ENCODE data around the gene BCAS3.
"Not testable (repeated sequence)": the region's sequence is repeated elsewhere in the genome, so short reads cannot be mapped to it uniquely, and the experiment has no call there.

BCAS3 gene

DNA sequence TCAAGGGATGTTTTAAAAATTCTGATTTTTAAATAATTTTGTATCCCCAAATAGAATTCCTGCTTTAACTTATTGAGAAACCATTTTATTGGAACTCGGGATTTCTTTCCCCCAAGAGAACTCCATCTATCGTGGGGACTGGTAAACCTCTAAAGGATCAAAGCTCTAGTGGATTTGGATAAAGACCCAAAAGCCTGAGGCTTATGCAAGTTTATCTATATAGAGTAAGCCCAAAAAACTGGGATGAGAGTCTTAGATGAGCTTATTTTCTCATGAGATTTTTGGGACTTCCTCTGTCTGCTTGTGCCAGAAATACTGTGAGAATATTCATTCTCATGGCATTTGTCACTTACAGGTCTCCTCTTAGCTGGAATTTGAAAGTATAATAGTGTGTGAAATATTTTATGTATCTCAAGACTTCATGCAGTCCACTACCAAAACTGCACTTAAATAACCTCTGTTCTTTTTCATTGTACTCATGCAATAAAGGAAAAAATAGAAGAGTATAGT, 333.1 kb downstream of the BCAS3 start:
- DNase-seq, result no peak

DNA sequence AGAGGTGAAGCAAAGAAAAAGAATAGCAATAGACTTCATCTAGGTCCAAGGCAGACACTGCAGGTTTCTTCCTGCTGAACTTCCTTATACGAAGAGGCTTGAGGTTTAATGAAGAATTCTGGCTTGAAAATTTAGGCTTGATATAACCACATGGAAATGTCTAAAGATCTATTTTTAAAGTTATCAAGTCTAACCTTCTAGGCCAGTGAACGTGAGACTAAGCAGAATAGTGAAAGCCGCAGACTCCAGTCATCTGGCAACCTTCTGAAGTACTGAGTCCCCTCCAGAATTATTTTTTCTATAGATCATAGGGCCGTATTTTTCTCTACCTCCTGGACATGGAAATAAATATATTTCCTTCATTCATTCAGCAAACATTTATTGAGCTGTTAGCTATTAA, 333.6 kb downstream of the BCAS3 start:
- no peak for DNase-seq

DNA sequence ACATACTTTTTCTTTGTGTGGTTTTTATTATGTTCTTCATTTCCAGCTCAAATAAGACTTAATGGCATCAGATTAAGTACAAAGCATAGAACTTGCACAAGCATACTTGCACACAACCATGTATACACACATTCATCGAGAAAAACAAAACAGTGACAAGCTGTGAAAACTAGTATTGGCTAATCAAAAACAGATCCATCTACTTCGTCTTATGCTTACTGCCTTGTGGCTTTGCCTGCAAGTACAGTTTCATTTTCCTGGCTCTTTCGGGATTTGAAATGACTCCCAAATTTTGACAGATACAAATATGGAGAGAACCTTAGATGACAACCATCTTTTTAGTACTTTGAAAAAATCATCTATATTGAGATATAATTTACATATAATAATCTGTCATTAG, 338.3 kb downstream of the BCAS3 start:
- DNase-seq, result no peak

GRCh38 chr17:61017317-61018006, 339.8 kb downstream of the BCAS3 start:
- DNase-seq, result no peak

GRCh38 chr17:61018938-61019337, 341.3 kb downstream of the BCAS3 start:
- DNase-seq, result no peak

- DNase-seq, result no peak
These were observed 346.3 kb downstream of the BCAS3 start for GRCh38 chr17:61023996-61024395.

DNA sequence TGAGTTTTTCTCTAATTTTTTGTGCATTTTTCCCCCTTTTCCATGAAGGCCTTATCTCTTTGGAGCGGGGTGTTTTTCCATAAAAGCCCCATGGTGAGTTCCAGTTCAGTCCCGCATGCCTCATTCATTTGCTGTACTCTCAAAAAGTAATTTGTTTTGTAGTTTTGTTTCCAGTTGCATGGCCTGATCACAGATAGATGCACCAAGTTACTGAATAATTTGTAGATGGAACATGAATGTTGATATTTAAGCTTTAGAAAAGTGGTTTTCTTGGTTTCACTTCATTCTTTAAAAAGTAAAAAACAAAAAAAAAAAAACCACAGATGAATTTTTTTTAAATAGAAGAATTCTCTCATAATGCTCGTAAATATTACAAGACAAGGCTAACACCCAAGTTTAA, 349.2 kb downstream of the BCAS3 start:
- no peak for DNase-seq

DNA sequence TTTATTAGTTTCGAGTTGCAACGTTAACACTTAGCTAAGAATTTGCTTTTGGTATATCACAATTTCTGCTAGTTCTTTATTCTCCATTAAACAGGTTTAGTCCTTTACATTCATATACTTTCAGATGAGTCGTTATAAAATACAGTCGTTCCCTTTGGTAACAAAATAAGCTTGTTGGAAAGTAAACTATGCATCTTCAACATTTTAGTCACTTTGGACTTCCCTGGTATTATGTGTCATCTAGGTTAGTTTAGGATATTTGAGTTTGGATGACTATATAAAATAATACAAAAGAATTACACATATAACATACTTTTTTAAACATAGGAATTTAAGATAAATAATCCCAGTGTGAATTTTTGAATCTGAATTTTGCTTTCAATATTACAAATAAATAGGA, 351.5 kb downstream of the BCAS3 start:
- no peak for DNase-seq

- no peak for DNase-seq
These were observed 363.0 kb downstream of the BCAS3 start for GRCh38 chr17:61040666-61041065.

GRCh38 chr17:61042348-61042747, 364.7 kb downstream of the BCAS3 start:
- DNase-seq, result not testable (repeated sequence)

- no peak for DNase-seq
These were observed 369.9 kb downstream of the BCAS3 start for GRCh38 chr17:61047515-61047914.

DNA sequence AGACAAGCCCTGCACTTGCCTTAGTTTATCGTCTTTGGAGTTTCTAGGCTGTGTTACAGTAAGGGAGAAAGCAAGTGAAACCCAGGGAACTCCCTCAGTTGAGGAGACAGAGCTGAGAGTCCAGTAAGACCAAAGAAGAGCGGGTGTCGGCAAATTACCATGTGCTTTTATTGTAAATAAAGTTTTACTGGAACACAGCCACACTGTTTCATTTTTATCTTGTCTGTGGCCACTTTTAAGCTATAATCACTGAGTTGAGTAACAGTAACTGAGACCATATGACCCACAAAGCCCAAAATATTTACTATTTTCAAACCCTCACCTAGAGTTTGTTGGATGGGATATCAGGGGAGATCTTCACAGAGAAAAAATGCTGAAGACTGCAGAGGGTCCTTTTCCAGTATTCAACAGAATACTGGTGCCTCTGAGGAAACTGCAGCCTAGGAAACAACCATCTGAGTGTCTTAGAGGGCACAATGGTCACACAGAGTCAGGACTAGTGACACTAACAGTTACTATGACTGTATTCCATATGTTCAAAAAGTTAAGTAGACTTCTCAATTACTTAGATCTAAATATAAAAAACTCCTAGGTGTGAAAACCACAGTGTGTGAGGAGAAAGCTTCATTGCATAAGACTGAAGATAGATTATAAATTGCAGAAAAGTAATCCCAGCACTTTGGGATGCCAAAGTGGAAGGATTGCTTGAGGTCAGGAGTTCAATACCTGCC, 370.9 kb downstream of the BCAS3 start:
- DNase-seq, result no peak

GRCh38 chr17:61053469-61053868, 375.8 kb downstream of the BCAS3 start:
- no peak for DNase-seq

DNA sequence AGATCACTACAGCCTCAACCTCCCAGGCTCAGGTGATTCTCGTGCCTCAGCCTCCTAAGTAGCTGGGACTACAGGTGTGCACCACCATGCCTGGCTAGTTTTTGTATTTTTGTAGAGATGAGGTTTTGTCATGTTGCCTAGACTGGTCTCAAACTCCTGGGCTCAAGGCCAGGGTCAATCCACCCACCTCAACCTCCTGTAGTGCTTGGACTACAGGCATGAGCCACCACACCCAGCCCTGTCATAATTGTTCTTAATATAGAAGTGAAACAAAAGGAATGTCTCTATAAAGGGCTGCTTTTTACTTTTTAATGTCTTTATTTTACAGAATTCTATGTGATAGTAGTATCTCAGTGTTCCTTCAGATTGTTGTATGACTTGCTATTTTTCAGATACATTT, 376.8 kb downstream of the BCAS3 start:
- DNase-seq, result no peak

DNA sequence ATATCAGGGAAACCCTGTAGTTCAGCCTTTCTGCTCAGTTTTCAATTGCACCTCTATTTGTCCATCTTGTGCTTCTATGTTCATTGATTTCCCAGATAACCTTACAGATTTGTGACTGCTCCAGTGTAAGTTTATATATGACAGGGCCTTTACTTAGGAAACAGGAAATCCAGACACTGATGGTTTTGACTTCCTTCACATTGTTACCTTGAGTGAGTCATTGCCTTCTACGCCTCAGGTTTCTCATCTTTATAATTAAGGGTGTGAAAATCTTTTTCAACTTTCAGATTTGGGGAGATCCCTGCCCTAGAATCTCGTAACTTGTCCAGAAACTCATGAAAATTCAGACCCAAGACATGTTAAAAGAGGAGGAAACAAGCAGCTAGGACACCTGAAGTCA, 379.6 kb downstream of the BCAS3 start:
- no peak for DNase-seq

DNA sequence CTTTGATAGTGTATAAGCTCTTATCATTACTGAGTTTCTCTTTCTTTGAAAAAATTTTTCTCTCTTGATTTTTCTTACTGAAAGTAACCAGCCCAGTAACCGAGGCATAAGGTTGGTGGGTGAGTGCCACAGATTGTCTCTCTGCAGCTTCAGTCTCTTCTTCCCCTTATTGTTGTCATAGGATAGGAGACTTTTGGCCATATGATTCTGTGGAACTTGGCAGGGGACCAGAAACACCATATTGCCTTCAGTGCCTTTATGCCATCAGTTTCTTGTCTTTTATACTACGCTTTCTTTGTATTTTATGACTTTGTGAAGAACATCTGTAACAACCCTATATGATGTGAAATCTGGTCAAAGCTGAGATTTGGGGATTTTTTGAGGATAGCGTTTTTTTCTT, 380.4 kb downstream of the BCAS3 start:
- no peak for DNase-seq

DNA sequence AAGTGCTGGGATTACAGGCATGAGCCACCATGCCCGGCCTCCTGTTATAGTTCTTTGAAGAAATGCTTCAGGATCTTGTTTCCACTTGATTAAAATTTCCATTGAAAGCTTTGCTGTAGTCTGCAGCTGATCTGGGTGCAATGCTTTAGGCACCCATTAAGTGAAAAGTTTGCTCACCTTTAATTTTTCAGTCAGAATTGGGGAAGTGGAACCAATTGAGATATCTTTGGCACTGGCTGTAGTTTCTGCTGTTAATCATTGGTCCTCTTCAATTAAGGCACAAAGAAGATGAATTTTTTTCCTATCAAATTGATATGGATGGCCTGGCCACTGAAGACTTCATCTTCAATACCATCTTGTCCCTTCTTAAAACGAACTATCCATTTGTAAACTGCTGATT, 385.9 kb downstream of the BCAS3 start:
- DNase-seq, result no peak

GRCh38 chr17:61064087-61064951, 386.7 kb downstream of the BCAS3 start:
- no peak for DNase-seq

- no peak for DNase-seq
These were observed 387.7 kb downstream of the BCAS3 start for GRCh38 chr17:61065263-61065773.

- DNase-seq, result no peak
These were observed 388.4 kb downstream of the BCAS3 start for GRCh38 chr17:61066062-61066461.

DNA sequence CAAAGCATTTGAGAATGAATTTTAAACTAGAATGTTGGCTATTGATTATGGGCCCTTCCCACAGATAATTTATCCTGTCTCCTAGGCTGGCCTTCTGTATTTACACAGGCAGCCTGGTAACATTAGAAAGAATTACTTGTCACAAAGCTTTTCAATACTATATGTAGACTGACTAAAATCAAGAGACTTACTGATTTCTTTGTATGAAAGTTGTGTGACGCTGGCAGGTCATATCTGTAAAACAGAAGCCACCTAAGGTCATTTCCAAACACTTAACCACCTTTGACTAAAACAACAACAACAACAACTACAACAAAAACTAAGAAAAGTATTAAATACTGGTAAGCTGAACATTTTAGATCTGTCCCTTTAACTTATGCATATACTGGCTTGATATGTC, 393.0 kb downstream of the BCAS3 start:
- DNase-seq, result no peak

DNA sequence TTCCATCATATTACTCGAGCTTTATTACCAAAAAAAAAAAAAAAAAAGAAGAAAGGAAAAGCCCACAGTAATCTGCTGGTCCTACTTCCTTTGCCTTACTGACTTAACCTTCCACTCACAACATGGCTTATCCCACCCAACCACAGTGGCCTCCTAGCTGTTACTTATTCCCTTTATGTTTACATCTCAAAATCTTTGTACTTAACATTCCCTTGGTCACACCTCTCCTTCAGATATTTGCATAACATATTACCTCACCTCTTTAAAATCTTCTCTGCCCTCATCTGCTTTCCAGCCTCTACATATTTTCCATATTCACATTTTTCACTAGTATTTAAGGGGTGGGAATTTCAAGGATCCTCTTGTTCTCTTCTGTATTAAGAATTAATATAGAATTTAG, 395.0 kb downstream of the BCAS3 start:
- DNase-seq, result no peak

DNA sequence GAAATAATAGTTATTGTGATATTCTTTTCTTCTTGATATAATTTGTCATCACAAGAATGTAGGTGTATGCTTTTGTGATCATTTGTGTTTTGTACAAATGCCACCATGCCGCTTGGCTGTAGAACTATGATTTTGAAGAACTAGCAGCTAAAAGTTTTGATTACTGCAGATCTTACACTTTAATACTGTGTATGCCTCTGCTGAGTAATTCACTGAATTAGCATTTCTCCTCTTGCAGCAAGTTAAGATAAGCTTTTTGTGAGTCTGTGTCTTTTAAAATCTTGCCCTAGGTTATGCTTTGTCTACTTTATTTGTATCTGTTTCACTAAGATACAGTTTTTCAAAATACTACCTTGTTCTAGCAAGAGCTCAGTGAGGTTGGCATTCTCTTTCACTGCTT, 395.5 kb downstream of the BCAS3 start:
- DNase-seq, result no peak

All from hippocampal formation (tissue), 2 donors.